Stimulated activated CD8-positive, alpha-beta memory T cell treated with anti-CD3 and anti-CD28 coated beads, Interleukin-12 subunit alpha, Interleukin-12 subunit beta, amount 100 ng/mL, for 24 hours (primary cell): ENCODE data around the gene KDM7A.
"Not testable (repeated sequence)": the region's sequence is repeated elsewhere in the genome, so short reads cannot be mapped to it uniquely, and the experiment has no call there.

ENCODE experiments used
- DNase-seq: peaks from one replicate; pipeline ENCODE4 v3.0.0-alpha.2; 2020; ENCODE audit errors: extremely low read depth

The KDM7A gene

GRCh38 chr7:140156460-140157080, 20.2 kb downstream of the KDM7A start:
- DNase-seq, result no peak

GRCh38 chr7:140155428-140155827, 21.4 kb downstream of the KDM7A start:
- DNase-seq, result no peak

GRCh38 chr7:140153666-140154161, 23.1 kb downstream of the KDM7A start:
- no peak for DNase-seq

- DNase-seq, result no peak
Observed at GRCh38 chr7:140146574-140146973, 30.2 kb downstream of the KDM7A start.

- DNase-seq, result no peak
Observed at GRCh38 chr7:140145709-140146108, 31.1 kb downstream of the KDM7A start.

- no peak for DNase-seq
Observed at GRCh38 chr7:140144821-140145220, 32.0 kb downstream of the KDM7A start.

- no peak for DNase-seq
Observed at GRCh38 chr7:140143997-140144396, 32.8 kb downstream of the KDM7A start.

GRCh38 chr7:140142031-140142430, 34.8 kb downstream of the KDM7A start:
- no peak for DNase-seq

- no peak for DNase-seq
Observed at GRCh38 chr7:140141256-140141655, 35.5 kb downstream of the KDM7A start.

GRCh38 chr7:140137078-140137477, 39.7 kb downstream of the KDM7A start:
- no peak for DNase-seq

- DNase-seq, result no peak
Observed at GRCh38 chr7:140136073-140136472, 40.7 kb downstream of the KDM7A start.

- no peak for DNase-seq
Observed at GRCh38 chr7:140134039-140134438, 42.7 kb downstream of the KDM7A start.

GRCh38 chr7:140127360-140128127, 49.2 kb downstream of the KDM7A start:
- no peak for DNase-seq

GRCh38 chr7:140126435-140127034, 50.2 kb downstream of the KDM7A start:
- DNase-seq, result no peak

- no peak for DNase-seq
Observed at GRCh38 chr7:140122965-140123364, 53.8 kb downstream of the KDM7A start.

GRCh38 chr7:140121326-140121725, 55.5 kb downstream of the KDM7A start:
- no peak for DNase-seq

- not testable (repeated sequence) for DNase-seq
Observed at GRCh38 chr7:140114817-140115216, 62.0 kb downstream of the KDM7A start.

GRCh38 chr7:140108777-140109176, 68.0 kb downstream of the KDM7A start:
- DNase-seq, result not testable (repeated sequence)

- DNase-seq, result no peak
Observed at GRCh38 chr7:140096459-140096858, 80.3 kb downstream of the KDM7A start.

- DNase-seq, result no peak
Observed at GRCh38 chr7:140093375-140093774, 83.4 kb downstream of the KDM7A start.

GRCh38 chr7:140085447-140085846, 91.3 kb downstream of the KDM7A start:
- DNase-seq, result no peak

GRCh38 chr7:140084972-140085371, 91.8 kb downstream of the KDM7A start:
- no peak for DNase-seq

GRCh38 chr7:140084142-140084655, 92.6 kb downstream of the KDM7A start:
- DNase-seq, result no peak
